ENCODE measurements around the gene KCNIP1.

KCNIP1 gene

GRCh38 chr5:170508660-170509347 lies 5.0 kb downstream of the KCNIP1 start:
- no peak for DNase-seq (ENCODE audit: low read depth)

GRCh38 chr5:170509348-170509660 lies 5.5 kb downstream of the KCNIP1 start:
- DNase-seq (ENCODE audit: low read depth), result no peak

GRCh38 chr5:170510126-170510525 lies 6.3 kb downstream of the KCNIP1 start:
- DNase-seq (ENCODE audit: low read depth), result no peak

GRCh38 chr5:170510559-170510958 lies 6.7 kb downstream of the KCNIP1 start:
- no peak for DNase-seq (ENCODE audit: low read depth)

GRCh38 chr5:170511551-170512258 lies 7.9 kb downstream of the KCNIP1 start:
- no peak for DNase-seq (ENCODE audit: low read depth)

- no peak for DNase-seq (ENCODE audit: low read depth)
These were observed 10.2 kb downstream of the KCNIP1 start for GRCh38 chr5:170513856-170514525.

GRCh38 chr5:170517411-170517810 lies 13.6 kb downstream of the KCNIP1 start:
- DNase-seq (ENCODE audit: low read depth), result no peak

GRCh38 chr5:170518277-170518676 lies 14.5 kb downstream of the KCNIP1 start:
- DNase-seq (ENCODE audit: low read depth), result no peak

GRCh38 chr5:170519549-170519948 lies 15.7 kb downstream of the KCNIP1 start:
- no peak for DNase-seq (ENCODE audit: low read depth)

GRCh38 chr5:170520372-170520771 lies 16.6 kb downstream of the KCNIP1 start:
- DNase-seq (ENCODE audit: low read depth), result no peak

- no peak for DNase-seq (ENCODE audit: low read depth)
These were observed 18.7 kb downstream of the KCNIP1 start for GRCh38 chr5:170522211-170523141.

- no peak for DNase-seq (ENCODE audit: low read depth)
These were observed 19.3 kb downstream of the KCNIP1 start for GRCh38 chr5:170523142-170523551.

GRCh38 chr5:170523830-170524229 lies 20.0 kb downstream of the KCNIP1 start:
- DNase-seq (ENCODE audit: low read depth), result no peak

GRCh38 chr5:170524576-170524975 lies 20.8 kb downstream of the KCNIP1 start:
- no peak for DNase-seq (ENCODE audit: low read depth)

GRCh38 chr5:170525470-170526211 lies 21.8 kb downstream of the KCNIP1 start:
- no peak for DNase-seq (ENCODE audit: low read depth)

GRCh38 chr5:170527991-170528390 lies 24.2 kb downstream of the KCNIP1 start:
- no peak for DNase-seq (ENCODE audit: low read depth)

- DNase-seq (ENCODE audit: low read depth), result no peak
These were observed 25.2 kb downstream of the KCNIP1 start for GRCh38 chr5:170528976-170529375.

GRCh38 chr5:170532935-170533334 lies 29.1 kb downstream of the KCNIP1 start:
- no peak for DNase-seq (ENCODE audit: low read depth)

GRCh38 chr5:170533383-170533782 lies 29.6 kb downstream of the KCNIP1 start:
- DNase-seq (ENCODE audit: low read depth), result no peak

GRCh38 chr5:170534177-170534576 lies 30.4 kb downstream of the KCNIP1 start:
- DNase-seq (ENCODE audit: low read depth), result no peak

GRCh38 chr5:170534941-170535340 lies 31.1 kb downstream of the KCNIP1 start:
- no peak for DNase-seq (ENCODE audit: low read depth)

GRCh38 chr5:170536525-170536924 lies 32.7 kb downstream of the KCNIP1 start:
- DNase-seq (ENCODE audit: low read depth), result no peak

All from activated T-helper 1 cell treated with Interleukin-2 at 50 U/mL for 16 hours (primary cell).